HUES48 (cell line): Measurements from ENCODE around the gene PEX16.
"Not testable (repeated sequence)": the region's sequence is repeated elsewhere in the genome, so short reads cannot be mapped to it uniquely, and the experiment has no call there.

Experiments used
- H3K27ac ChIP-seq: one replicate; pipeline ENCODE4 v1.7.0; 2013; ENCODE audit warnings: low read depth, low read length, inconsistent platforms
- H3K27me3 ChIP-seq: 2 replicates; pipeline ENCODE4 v1.6.1; 2013; ENCODE audit warnings: mild to moderate bottlenecking, low read length; ENCODE audit not compliant: control insufficient read depth, insufficient read depth
- H3K36me3 ChIP-seq: 2 replicates; pipeline ENCODE4 v1.6.1; 2013; ENCODE audit warnings: low read length; ENCODE audit not compliant: control insufficient read depth, insufficient read depth
- H3K4me1 ChIP-seq: 2 replicates; pipeline ENCODE4 v1.6.1; 2013; ENCODE audit warnings: mild to moderate bottlenecking, low read length; ENCODE audit not compliant: control insufficient read depth, insufficient read depth
- H3K4me3 ChIP-seq: 2 replicates; pipeline ENCODE4 v1.5.1; 2013; ENCODE audit warnings: mild to moderate bottlenecking, low read depth, low read length
- H3K9ac ChIP-seq: 2 replicates; pipeline ENCODE4 v1.6.1; 2013; ENCODE audit warnings: mild to moderate bottlenecking, low read depth, low read length, moderate library complexity
- H3K9me3 ChIP-seq: 2 replicates; pipeline ENCODE4 v1.6.1; 2013; ENCODE audit warnings: low read length; ENCODE audit not compliant: control insufficient read depth, insufficient read depth

The PEX16 gene

GRCh38 chr11:45901626-45902025, 16.1 kb downstream of the PEX16 start:
- Histone ChIP-seq H3K9ac (no peak overlapping the region), H3K4me1 (peaks cover 14% of the 10 kb centered on the region; the same call in 1 of the 2 replicates), H3K9me3 (no peaks in the 10 kb centered on the region)

GRCh38 chr11:45900916-45901617, 16.6 kb downstream of the PEX16 start:
- Histone ChIP-seq H3K36me3 (peaks cover 30% of the 10 kb centered on the region), H3K27me3 (peaks cover 8% of the 10 kb centered on the region), H3K4me3 (peak overlapping the region; percentile 67), H3K4me1 (peaks cover 19% of the 10 kb centered on the region), H3K27ac (no peak overlapping the region), H3K9ac (no peak overlapping the region), H3K9me3 (no peaks in the 10 kb centered on the region)

More at GRCh38 chr11:45901626-45902025, 16.1 kb downstream of the PEX16 start:
- no peak overlapping the region for H3K4me3 ChIP-seq
- H3K27ac ChIP-seq: no peak overlapping the region
- H3K27me3 ChIP-seq: peaks cover 8% of the 10 kb centered on the region
- H3K36me3 ChIP-seq: peaks cover 31% of the 10 kb centered on the region

DNA sequence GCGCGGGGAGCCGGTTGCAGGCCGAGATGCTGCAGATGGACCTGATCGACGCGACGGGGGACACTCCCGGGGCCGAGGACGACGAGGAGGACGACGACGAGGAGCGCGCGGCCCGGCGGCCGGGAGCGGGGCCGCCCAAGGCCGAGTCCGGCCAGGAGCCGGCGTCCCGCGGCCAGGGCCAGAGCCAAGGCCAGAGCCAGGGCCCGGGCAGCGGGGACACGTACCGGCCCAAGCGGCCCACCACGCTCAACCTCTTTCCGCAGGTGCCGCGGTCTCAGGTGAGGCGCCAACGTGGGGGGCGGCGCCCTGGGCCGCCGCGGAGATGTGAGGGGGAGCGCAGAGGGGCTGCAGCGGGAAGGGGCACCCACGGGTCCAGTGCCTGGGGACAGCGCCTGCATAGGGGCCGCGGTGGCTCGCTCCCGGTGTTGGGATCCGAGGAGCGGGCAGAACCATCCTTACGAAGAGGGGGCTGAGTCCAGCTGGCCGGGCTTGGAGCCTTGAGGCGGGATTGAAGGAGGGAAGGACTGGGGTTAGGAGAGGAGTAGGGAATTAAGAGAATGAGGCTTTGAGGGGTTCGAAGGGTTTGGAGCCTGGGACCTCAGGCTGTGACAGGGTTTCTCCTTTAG, 17.4 kb downstream of the PEX16 start:
- Histone ChIP-seq H3K36me3 (peaks cover 28% of the 10 kb centered on the region), H3K27ac (peak overlapping the region; percentile 90), H3K4me1 (peaks cover 24% of the 10 kb centered on the region), H3K4me3 (peak overlapping the region; percentile 67)
- H3K9me3 ChIP-seq, H3K27me3 ChIP-seq, H3K9ac ChIP-seq: not testable (repeated sequence)

GRCh38 chr11:45899448-45900174, 18.1 kb downstream of the PEX16 start:
- peak overlapping the region; percentile 90 for H3K27ac ChIP-seq
- H3K36me3 ChIP-seq: peaks cover 21% of the 10 kb centered on the region
- no peak overlapping the region; the same call in 1 of the 2 replicates for H3K9ac ChIP-seq
- H3K4me3 ChIP-seq: peak overlapping the region; percentile 67
- H3K27me3 ChIP-seq: peaks cover 8% of the 10 kb centered on the region
- no peaks in the 10 kb centered on the region for H3K9me3 ChIP-seq
- H3K4me1 ChIP-seq: peaks cover 24% of the 10 kb centered on the region

DNA sequence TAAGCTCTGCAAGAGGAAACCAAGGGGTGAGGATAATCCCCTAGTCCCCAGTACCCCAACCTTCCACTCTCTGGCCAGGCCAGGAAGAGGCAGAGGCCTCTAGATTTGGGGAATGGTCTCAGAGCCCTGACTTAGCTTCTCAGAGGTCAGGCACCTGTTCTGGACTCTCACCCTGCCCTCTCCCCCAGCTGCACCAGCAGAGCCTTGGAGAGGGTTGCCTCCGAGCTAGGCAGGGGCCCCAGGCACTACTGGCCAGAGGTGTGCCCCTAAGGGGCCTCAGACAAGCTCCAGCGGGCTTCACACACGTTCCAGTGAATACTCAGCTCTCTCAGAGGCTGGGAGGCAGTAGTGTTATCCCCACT, 18.6 kb downstream of the PEX16 start:
- Histone ChIP-seq H3K9me3 (no peaks in the 10 kb centered on the region), H3K27me3 (peaks cover 8% of the 10 kb centered on the region), H3K9ac (no peak overlapping the region), H3K27ac (peak overlapping the region; percentile 90), H3K4me3 (peak overlapping the region; percentile 67), H3K4me1 (peaks cover 24% of the 10 kb centered on the region), H3K36me3 (peaks cover 16% of the 10 kb centered on the region)

DNA sequence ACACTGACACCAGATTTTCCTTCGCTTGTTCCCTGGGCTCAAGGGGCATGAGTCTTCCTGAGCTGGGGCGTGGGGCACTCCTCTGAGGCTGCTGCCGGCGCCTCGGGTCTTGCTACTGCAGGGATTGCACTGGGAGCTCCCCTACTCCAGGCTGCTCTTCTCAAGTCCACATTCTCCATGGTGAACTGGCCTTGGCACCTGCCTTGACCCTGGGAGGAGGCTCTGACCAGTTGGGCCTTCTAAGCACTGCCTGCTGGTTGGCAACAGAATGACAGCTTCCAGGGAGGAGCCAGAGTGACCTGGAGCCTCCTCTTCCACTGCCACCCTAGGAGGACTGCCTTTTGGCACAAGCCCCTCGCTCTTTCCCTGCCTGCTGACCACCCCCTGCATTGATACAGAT, 20.1 kb downstream of the PEX16 start:
- H3K4me1 ChIP-seq: peaks cover 35% of the 10 kb centered on the region
- 0 out of 2 replicates have a peak, but pooled peaks cover under 1% of the 10 kb centered on the region for H3K36me3 ChIP-seq
- no peak overlapping the region for H3K27ac ChIP-seq
- H3K9me3 ChIP-seq: no peaks in the 10 kb centered on the region
- no peak overlapping the region for H3K4me3 ChIP-seq
- no peak overlapping the region for H3K9ac ChIP-seq
- H3K27me3 ChIP-seq: peaks cover 8% of the 10 kb centered on the region

- no peak overlapping the region for H3K27ac ChIP-seq
- H3K4me3 ChIP-seq: peak overlapping the region; percentile 21; the same call in 1 of the 2 replicates
Measured at GRCh38 chr11:45896422-45896984, 21.2 kb downstream of the PEX16 start.

GRCh38 chr11:45895553-45896259, 22.0 kb downstream of the PEX16 start:
- Histone ChIP-seq H3K9ac (no peak overlapping the region), H3K4me3 (no peak overlapping the region), H3K4me1 (peaks cover 34% of the 10 kb centered on the region), H3K9me3 (no peaks in the 10 kb centered on the region), H3K27ac (peak overlapping the region; percentile 50), H3K36me3 (no peaks in the 10 kb centered on the region), H3K27me3 (peaks cover 3% of the 10 kb centered on the region)

More at GRCh38 chr11:45896422-45896984, 21.2 kb downstream of the PEX16 start:
- Histone ChIP-seq H3K36me3 (no peaks in the 10 kb centered on the region), H3K4me1 (peaks cover 35% of the 10 kb centered on the region), H3K9ac (no peak overlapping the region), H3K9me3 (no peaks in the 10 kb centered on the region), H3K27me3 (peaks cover 8% of the 10 kb centered on the region)

DNA sequence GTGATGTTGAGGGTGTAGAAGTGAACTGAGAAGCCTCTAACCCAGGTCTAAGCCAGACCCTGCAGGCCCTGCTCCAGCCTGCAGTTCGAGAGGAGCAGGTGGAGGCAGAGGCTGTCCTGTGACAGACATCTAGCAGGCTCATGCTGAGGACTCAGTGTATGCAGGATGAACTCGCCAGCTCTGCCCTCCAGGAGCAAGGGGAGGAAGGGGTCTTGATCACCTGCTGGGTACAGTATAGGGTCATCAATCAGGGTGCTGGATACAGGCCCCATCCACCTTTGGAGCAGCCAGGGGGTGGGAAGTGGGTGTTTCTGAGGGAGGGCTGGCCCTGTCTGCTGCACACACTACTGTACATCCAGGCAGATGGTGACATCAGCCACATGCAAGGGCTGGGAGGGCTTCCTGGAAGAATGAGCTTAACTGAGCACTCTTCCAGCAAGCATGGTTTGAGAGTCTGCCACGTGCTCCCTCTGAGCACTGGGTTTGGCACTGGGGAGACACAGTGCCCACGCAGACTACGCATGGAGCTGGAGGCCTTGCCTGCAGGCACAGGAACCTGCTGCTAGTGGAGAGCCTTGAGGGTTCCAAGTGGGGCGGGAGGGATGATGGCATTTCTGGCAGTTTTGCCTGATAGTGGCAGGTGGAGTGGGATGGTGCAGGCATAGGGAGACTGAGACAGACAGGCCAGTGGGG, 23.0 kb downstream of the PEX16 start:
- H3K4me1 ChIP-seq: peaks cover 32% of the 10 kb centered on the region
- H3K27me3 ChIP-seq: no peaks in the 10 kb centered on the region
- H3K4me3 ChIP-seq: no peak overlapping the region
- no peaks in the 10 kb centered on the region for H3K36me3 ChIP-seq
- H3K27ac ChIP-seq: no peak overlapping the region
- no peak overlapping the region for H3K9ac ChIP-seq
- H3K9me3 ChIP-seq: no peaks in the 10 kb centered on the region

GRCh38 chr11:45892856-45893255, 24.8 kb downstream of the PEX16 start:
- no peak overlapping the region for H3K27ac ChIP-seq
- no peaks in the 10 kb centered on the region for H3K9me3 ChIP-seq
- no peaks in the 10 kb centered on the region for H3K36me3 ChIP-seq
- H3K9ac ChIP-seq: no peak overlapping the region
- no peak overlapping the region for H3K4me3 ChIP-seq
- H3K4me1 ChIP-seq: peaks cover 24% of the 10 kb centered on the region
- no peaks in the 10 kb centered on the region for H3K27me3 ChIP-seq
